Upper lobe of left lung (tissue), 4 donors: ENCODE measurements around the gene FOXO1.

Source experiments
- EP300 ChIP-seq, 4 donors: sonication (generic); formaldehyde crosslinking; IDR thresholded peaks; one replicate each; pipeline ENCODE4 v1.5.1; 2017; ENCODE audit warnings: antibody characterized with exemption in 4 of 4, control low read depth in 2 of 4
- POLR2A ChIP-seq, 4 donors: fragments of 450-650 bp; IDR thresholded peaks; one replicate each; pipeline ENCODE4 v1.5.1; 2016 to 2017; ENCODE audit warnings: antibody characterized with exemption in 4 of 4, mild to moderate bottlenecking in 2 of 4
- POLR2AphosphoS5 ChIP-seq, 2 donors: sonication (generic); formaldehyde crosslinking; IDR thresholded peaks; one replicate each; pipeline ENCODE4 v1.5.1; 2017; ENCODE audit warnings: antibody characterized with exemption in 2 of 2
- TF ChIP-seq, protein P1 (sequence below), 6 experiments: fragments of 450-650 bp in 4 of 6; fragments of 200-600 bp in 2 of 6; sonication (generic) in 2 of 6; IDR thresholded peaks; one replicate each; pipeline ENCODE4 v1.5.1; 2016 to 2019; ENCODE audit warnings: antibody characterized with exemption in 6 of 6

- TF ChIP-seq POLR2AphosphoS5 (IDR thresholded peaks at IDR 0.05) (no peak), POLR2A (IDR thresholded peaks at IDR 0.05) (no peak), EP300 (IDR thresholded peaks at IDR 0.05) (no peak)
- TF ChIP-seq, protein P1, sequence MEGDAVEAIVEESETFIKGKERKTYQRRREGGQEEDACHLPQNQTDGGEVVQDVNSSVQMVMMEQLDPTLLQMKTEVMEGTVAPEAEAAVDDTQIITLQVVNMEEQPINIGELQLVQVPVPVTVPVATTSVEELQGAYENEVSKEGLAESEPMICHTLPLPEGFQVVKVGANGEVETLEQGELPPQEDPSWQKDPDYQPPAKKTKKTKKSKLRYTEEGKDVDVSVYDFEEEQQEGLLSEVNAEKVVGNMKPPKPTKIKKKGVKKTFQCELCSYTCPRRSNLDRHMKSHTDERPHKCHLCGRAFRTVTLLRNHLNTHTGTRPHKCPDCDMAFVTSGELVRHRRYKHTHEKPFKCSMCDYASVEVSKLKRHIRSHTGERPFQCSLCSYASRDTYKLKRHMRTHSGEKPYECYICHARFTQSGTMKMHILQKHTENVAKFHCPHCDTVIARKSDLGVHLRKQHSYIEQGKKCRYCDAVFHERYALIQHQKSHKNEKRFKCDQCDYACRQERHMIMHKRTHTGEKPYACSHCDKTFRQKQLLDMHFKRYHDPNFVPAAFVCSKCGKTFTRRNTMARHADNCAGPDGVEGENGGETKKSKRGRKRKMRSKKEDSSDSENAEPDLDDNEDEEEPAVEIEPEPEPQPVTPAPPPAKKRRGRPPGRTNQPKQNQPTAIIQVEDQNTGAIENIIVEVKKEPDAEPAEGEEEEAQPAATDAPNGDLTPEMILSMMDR (IDR thresholded peaks at IDR 0.05), result no peak
These were observed 13.9 kb downstream of the FOXO1 start for GRCh38 chr13:40652588-40652940.
